ENCODE measurements around the gene RNASE12. TPM values are rescaled to one million over a fixed set of nuclear protein-coding genes. Genes with fewer than 3 reads are reported as not detected.

The RNASE12 gene
- polyA plus RNA-seq, 12 donors: not detected

Other genes with a start within 250 kb of the RNASE12 start
- 10 to 100 TPM in 11 of 12 donors, not detected in 1; 17.2 to 52.0 (median 34.6) TPM for gene PARP2, start 247.7 kb downstream of the RNASE12 start, polyA plus RNA-seq (ENCODE audit: insufficient read length in 12 of 12)
- 10 to 100 TPM in 11 of 12 donors, not detected in 1; 12.3 to 23.8 (median 18.8) TPM for gene TEP1, start 177.9 kb downstream of the RNASE12 start, polyA plus RNA-seq (ENCODE audit: insufficient read length in 12 of 12)
- gene KLHL33, start 155.2 kb downstream of the RNASE12 start, polyA plus RNA-seq (ENCODE audit: insufficient read length in 12 of 12): 1 to 10 TPM in 8 of 12 donors, under 1 TPM in 3, not detected in 1; 0.67 to 3.1 (median 1.6) TPM
- 10 to 100 TPM in 11 of 12 donors, not detected in 1; 21.1 to 55.6 (median 37.7) TPM for gene OSGEP, start 136.6 kb downstream of the RNASE12 start, polyA plus RNA-seq (ENCODE audit: insufficient read length in 12 of 12)
- gene APEX1, start 136.2 kb downstream of the RNASE12 start, polyA plus RNA-seq (ENCODE audit: insufficient read length in 12 of 12): 100 to 1,000 TPM in 11 of 12 donors, not detected in 1; 131 to 222 (median 161) TPM
- 10 to 100 TPM in 11 of 12 donors, not detected in 1; 16.8 to 33.2 (median 21.7) TPM for gene PIP4P1, start 129.9 kb downstream of the RNASE12 start, polyA plus RNA-seq (ENCODE audit: insufficient read length in 12 of 12)
- 10 to 100 TPM in 8 of 12 donors, 1 to 10 TPM in 3, not detected in 1; 8.0 to 19.0 (median 10.9) TPM for gene PNP, start 122.0 kb downstream of the RNASE12 start, polyA plus RNA-seq (ENCODE audit: insufficient read length in 12 of 12)
- under 1 TPM in 3 of 12 donors, not detected in 9; 0.12 to 0.39 (median 0.30) TPM for gene RNASE10, start 85.8 kb downstream of the RNASE12 start, polyA plus RNA-seq (ENCODE audit: insufficient read length in 12 of 12)
- gene RNASE9, start 30.3 kb downstream of the RNASE12 start, polyA plus RNA-seq (ENCODE audit: insufficient read length in 12 of 12): not detected
- gene RNASE11, start 3.4 kb downstream of the RNASE12 start, polyA plus RNA-seq (ENCODE audit: insufficient read length in 12 of 12): not detected
- gene OR6S1, start 50.3 kb upstream of the RNASE12 start, polyA plus RNA-seq (ENCODE audit: insufficient read length in 12 of 12): not detected
- 10 to 100 TPM in 1 of 12 donors, 1 to 10 TPM in 10, not detected in 1; 2.2 to 25.2 (median 4.1) TPM for gene RNASE4, start 93.2 kb upstream of the RNASE12 start, polyA plus RNA-seq (ENCODE audit: insufficient read length in 12 of 12)
- 10 to 100 TPM in 1 of 12 donors, 1 to 10 TPM in 10, not detected in 1; 2.2 to 22.8 (median 2.9) TPM for gene ANG, start 97.4 kb upstream of the RNASE12 start, polyA plus RNA-seq (ENCODE audit: insufficient read length in 12 of 12)
- not detected for gene EDDM3A, start 154.5 kb upstream of the RNASE12 start, polyA plus RNA-seq (ENCODE audit: insufficient read length in 12 of 12)
- gene EDDM3B, start 177.0 kb upstream of the RNASE12 start, polyA plus RNA-seq (ENCODE audit: insufficient read length in 12 of 12): not detected
- 10 to 100 TPM in 2 of 12 donors, 1 to 10 TPM in 9, not detected in 1; 3.9 to 18.6 (median 5.9) TPM for gene RNASE6, start 189.9 kb upstream of the RNASE12 start, polyA plus RNA-seq (ENCODE audit: insufficient read length in 12 of 12)
- gene RNASE1, start 211.5 kb upstream of the RNASE12 start, polyA plus RNA-seq (ENCODE audit: insufficient read length in 12 of 12): 100 to 1,000 TPM in 11 of 12 donors, not detected in 1; 135 to 267 (median 179) TPM